T-helper 2 cell treated with Interferon-gamma antibody and Interleukin-4, amounts not matched to agents 100 ng/mL and 5 ng/mL, for 36 hours (primary cell): ENCODE measurements around the gene SPOCK1. TPM values are rescaled to one million over a fixed set of nuclear protein-coding genes. Genes with fewer than 3 reads are reported as not detected.

Source experiments
- intact Hi-C: fragments of 100-400 bp; cut with micrococcal nuclease; formaldehyde crosslinking; loops from one replicate; pipeline ENCODE4 v1.15.1; 2023
- total RNA-seq: library from RNA; stranded (reverse); gene quantifications from 2 replicates; pipeline ENCODE4 v1.2.3, GENCODE V29; 2022

SPOCK1 gene
- total RNA-seq, 1 donor from 2014 or later, result 0.16 TPM

DNA sequence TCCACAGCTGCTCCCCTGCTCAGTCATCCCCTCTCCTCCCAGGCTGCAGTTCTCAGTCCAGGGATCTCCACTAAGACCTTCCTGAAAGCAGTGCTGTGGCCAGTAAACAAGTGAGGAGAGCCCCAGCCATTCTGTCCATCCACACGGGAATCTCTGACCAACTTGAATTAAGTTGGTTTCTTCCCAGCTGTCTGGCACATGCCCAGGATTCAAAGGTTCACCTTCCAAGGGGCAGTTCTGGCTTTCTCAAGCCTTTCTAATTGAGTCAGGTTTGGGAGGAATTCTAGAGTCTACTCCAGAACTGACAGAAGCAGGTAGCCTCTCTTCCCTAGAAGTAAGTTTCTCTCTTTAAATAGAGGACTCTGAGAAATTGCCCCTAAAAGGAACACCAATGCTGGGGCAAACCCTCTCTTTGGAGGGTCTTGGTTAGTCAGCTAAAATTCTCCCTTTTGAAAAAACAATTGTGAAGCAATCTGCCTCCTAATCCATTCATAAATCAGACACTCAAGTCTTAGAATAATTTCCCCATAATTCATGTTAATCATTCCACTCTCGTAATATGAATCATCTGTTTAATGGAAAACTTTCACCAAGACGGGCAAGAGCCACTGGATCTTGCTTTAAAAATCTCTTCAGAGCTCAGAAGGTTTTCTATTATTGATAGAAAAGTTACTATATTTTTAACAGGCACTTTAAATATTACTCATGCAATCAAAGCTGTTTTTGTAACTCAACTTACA lies 133.8 kb downstream of the SPOCK1 start:
- intact Hi-C loops, result no loop called here

DNA sequence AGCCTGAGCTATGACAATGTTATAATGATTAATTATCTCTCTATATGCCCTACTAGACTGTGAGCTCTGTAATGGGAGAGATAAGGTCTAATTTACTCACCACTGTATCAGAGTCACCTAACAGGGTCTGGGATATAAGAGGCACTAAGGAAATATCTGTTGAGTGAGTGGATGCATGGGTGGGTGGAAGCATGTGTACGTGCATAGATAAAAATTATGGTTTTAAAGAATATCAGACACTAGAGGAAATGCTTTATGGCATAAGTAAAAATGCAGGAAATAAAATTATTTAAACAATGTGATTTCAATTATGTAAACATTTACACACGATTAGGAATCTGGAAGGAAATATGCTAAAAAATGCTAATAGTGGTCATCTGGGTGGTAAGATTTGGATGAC lies 137.8 kb downstream of the SPOCK1 start:
- intact Hi-C loops, result no loop called here

DNA sequence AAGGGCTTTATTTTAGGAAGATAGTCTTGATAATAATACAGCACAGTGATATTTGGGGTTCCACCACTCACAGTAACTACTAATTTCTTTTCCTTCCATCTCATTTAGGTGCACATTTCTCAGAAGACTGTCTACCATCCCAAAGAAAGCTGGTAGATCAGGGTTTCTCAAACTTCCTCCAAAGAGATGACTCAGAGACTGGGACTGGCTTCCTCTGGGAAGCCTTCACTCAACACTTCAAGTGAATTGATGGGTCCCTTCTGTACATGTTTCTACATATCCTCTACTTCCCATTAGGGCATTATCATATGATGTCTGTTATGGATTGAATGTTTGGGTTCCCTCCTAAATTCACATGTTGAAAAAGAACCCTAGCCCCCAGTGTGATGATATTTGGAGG lies 138.5 kb downstream of the SPOCK1 start:
- intact Hi-C loops, result no loop called here

DNA sequence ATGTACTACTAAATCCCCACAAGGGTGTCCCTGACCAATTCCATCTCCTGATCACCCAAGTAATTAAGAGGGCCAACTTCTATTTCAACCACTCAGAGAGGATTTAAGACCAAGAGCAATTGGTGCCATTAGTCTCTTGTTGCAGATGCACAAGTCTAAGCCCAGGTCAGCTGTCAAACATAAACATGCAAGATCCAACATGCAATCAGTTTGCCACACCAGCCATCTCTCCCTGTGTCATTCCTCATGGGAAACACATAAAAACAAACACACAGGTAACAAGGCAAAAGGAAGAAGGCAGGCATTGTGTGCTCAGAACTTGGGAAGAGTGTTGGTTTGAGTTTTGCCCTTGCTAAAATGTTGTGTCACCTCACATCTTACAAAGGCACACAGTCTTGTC lies 139.2 kb downstream of the SPOCK1 start:
- intact Hi-C loops, result no loop called here

DNA sequence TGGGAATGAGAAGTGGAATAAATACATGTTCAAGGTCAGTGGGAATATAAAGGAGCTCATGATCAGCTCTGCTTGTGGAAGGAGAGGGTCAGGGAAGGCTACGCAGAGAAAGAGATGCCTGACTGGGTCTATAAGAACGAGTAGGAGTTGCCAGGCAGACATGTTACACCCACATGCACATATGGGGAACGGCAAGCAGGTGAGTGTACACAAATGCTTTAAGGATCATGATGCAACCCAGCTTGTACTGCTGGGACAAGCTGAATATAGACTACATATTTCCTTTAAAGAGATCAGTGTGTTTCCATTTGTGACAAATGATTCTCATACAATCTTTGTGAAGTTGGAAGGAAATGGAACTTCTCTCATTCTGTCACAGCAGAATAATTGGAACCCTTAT lies 141.7 kb downstream of the SPOCK1 start:
- intact Hi-C loops, result no loop called here

DNA sequence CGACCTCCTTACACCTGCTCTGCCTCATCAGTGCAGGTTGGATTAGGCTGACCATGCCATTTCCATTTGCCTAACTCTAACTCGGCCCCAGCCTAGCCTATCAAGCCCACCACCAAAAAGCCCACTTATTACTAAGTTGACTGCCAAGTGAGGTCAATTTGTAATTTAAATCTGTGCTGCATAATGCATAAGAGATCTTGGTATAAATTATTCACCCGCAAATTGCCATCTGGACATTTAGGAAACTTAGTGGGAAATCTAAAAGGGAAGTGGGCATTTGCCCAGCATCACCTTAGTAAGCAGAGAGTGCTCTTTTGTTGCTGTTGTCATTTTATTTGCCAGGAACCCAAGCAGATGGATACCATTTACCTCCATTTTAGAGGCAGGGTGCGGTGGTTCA lies 143.0 kb downstream of the SPOCK1 start:
- intact Hi-C loops, result no loop called here

DNA sequence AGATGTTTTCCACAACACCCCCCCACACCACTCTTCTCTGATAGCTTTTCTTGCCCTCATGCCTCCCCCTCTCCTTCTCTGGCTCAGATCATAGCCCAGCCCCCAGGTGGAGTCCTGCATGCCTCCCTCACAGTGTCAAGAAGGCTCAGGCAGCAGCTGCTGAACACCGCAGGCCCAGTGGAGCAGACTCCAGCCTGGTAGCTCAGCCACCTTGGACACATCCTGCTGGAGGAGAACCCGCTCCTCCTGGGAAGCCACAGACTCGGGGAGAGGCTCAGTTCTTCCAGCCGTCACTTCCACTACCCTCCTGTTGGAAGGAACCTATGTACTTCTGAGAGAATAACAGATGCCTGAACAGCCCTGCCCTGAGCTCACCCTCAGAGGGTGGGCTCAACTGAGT lies 143.4 kb downstream of the SPOCK1 start:
- intact Hi-C loops, result no loop called here

DNA sequence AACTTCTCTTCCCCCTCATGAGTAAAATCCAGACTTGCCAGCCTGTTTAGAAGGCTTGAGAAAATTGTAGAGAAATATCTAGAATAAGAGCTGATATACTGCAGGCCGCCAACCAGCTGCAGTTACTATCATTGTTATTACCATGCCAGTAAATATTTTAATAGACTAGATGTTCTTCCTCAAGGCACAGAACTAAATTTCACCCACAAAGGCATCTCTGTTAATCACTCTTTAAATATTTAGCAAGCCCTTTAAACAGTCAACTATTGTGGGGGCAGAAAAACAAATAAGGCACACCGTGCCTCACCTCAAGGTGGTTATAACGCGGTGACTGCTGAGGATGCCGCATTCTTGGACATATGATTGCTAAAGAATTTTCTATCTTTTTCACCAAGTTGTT lies 147.0 kb downstream of the SPOCK1 start:
- intact Hi-C loops, result no loop called here

DNA sequence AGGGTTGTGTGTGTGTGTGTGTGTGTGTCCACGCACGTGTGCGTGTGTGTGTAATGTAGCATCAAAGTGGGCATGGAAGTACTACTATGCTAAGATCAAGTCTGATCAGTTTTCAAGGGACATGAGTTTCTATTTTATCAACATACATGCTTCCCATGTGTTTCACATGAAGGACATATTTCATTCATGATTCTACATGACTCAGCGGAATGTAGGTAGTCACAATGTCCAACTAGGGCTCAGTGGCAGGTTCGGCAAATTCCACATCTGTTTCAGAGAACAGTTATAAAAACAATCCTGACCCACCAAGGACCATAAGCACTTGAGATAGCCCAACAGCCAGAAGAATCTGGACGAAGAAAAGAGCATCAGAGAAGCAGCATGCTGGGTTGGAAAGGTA lies 148.3 kb downstream of the SPOCK1 start:
- intact Hi-C loops, result no loop called here

DNA sequence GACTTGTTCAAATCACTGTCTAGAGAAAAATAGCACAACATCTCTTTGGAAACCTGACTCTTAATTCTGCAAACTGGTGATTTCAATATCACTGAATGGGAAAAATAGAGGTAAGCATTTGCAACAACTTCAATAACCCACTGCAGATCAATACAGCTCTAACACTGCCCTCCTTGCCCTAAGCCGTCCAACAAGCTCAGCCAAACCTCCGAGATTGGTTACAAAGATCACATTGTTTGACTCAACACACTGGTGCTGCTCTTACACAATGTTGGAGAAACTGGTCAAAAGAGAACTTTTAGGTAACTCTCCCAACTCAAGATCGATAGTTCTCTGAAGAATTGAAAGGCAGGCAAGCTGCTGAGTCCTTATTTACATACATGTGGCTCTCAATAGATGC lies 150.4 kb downstream of the SPOCK1 start:
- intact Hi-C loops, result no loop called here

DNA sequence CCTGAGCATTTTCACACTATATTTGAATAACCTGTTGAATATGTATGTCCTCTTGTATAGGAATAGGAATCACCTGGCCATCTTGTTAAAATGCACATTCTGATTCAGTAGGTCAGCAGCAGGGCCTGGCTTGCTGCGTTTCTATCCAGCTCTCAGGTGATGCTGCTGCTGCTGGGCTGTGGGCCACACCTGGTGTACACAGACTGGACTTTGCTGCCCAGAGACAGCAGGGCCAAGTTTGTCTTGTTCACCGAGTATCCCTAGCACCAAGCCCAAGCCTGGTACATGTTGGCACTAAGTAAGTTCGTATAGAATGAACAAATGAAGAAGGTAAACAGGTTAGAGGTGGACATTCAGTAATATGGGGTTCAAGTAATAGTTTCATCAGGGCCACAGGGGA lies 151.3 kb downstream of the SPOCK1 start:
- intact Hi-C loops, result no loop called here

DNA sequence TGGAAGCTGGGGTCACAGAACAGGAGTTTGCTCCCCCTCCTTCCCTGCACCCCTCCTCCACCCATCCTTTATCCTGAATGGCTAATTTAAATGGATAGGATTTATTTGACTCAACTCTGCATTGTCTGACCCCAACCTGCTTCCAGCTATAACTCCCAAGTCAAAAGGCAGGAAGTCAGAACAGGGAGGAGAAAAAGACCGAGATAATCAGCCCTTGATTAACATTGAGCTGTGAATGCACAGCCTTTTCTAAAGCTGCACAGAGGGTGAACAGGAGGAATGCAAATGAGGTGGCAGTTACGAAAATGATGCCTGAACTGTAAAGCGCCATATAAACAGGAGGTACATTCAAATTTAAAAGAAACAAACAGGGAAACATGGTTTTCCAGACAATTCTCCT lies 152.8 kb downstream of the SPOCK1 start:
- intact Hi-C loops, result no loop called here

DNA sequence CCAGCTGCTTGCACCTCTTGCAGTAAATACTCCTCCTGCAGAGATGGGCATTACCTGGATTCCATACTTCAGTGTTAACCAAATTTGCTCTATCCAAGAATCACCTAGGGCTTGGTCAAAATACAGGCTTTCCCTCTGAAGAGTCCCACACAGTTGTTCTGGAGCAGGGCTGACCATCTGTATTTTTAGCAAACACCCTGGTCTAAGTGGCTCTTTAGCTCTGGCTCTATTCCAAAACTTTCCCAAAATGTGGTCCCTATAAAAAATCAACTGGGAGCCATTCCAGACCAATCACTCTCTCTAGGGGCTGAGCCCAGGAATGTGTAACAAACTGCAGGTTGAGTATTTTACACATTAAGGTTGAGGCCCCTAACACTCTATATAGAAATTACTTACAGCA lies 153.7 kb downstream of the SPOCK1 start:
- intact Hi-C loops, result no loop called here

DNA sequence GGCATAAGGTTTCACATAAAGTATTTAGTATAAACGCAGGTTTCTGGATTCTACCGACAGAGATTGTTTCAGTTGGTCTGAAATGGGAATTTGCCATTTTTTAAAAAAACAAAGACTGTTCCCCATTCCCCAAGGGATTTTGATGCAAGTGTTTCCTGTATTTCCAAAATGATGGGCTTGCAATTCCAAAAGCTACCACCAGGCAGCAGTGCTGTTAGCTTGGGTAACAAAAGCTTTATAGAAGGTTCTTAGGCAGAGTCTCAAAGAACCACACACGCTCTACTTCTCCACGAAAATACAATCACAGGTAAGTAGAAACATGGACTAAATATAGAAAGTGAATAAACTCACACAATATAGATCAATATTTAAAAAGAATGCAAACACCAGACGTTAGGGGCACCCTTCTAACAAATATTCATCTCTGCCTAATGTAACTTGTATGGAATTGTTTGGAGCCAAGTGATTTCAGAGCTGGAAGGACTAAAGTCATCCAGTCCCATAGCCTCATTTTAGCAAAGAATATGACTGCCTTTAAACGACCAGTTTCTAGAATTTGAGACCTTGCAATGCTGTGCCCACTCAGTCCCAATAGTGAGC lies 154.3 kb downstream of the SPOCK1 start:
- intact Hi-C loops, result loop anchor here (1.0 kb wide), 1 partner anchor 152 kb away; no protein-coding TSS in a partner anchor

DNA sequence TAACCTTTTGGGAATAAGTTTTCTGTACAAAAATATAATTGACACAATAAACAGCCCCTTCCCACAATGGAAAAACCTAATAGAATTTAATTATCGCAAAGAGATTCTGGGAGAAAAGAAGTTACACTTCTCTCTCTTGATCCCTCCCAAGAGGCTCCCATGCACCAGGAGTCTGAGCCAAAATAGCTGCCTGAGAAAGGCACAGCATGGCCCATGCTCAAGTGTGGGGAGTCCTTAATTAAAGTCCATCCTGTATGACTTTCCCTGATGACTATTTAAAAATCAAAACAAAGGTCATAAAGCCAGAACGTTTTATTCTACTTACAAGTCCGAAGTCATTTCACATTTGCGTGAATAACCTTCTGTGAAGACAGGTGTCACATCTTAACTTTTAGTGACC lies 155.1 kb downstream of the SPOCK1 start:
- intact Hi-C loops, result loop anchor here (1.0 kb wide), 1 partner anchor 153 kb away; no protein-coding TSS in a partner anchor

DNA sequence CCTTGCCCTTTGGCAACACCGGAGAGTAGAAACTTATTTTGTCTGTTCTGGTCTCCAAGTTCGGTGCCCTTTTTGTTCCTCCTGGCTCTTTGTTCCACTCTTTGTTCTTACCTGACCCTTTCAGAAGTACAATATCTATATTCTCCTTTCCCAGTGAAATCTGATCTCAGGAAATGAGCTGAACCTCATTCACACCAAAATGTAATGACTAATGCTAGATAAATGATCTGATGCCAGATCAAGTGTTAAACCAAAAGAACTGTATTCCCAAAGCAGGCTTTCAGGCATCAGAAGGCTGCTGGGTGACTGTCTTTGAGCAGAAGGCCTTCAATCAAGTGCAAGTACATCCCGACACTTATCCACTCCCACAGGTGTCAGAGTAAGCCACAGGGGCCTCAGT lies 156.4 kb downstream of the SPOCK1 start:
- intact Hi-C loops, result no loop called here

DNA sequence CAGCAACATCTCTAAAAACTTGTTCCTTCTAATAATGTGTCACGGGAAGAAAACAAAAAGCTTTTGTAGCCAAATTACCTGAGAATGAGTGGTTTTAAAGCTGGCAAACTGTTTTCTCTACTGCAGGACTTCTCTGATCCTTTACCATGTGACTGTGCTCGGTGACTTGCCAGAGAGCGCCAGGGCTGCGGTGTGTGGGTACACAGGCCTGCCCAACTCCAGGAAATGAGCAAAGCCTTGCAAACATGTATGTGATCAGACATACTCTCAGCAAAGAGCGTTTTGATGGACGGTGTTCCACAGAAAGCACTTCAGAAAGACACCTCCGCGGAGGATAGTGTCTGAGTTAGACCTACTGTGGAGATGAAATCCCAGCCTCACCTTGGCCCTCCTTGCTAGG lies 157.3 kb downstream of the SPOCK1 start:
- intact Hi-C loops, result no loop called here

DNA sequence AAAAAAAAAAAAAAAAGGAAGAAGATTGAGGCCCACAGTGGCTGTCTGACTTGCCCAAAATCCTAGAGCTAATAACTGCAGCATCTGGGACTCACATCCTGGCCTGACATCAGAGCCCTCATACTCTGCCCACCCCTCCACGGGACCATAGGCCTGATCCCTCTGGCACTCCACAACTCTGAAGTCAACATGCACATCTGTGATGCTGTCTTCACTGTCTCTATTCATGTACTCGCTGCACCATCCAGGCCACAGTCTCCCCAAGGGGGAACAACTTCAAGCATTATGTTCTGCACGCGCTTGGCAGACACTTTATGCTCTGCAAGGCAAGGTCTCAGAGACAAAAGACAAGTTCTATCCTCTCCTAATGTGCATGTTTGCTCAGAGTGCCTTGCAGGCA lies 158.2 kb downstream of the SPOCK1 start:
- intact Hi-C loops, result no loop called here

DNA sequence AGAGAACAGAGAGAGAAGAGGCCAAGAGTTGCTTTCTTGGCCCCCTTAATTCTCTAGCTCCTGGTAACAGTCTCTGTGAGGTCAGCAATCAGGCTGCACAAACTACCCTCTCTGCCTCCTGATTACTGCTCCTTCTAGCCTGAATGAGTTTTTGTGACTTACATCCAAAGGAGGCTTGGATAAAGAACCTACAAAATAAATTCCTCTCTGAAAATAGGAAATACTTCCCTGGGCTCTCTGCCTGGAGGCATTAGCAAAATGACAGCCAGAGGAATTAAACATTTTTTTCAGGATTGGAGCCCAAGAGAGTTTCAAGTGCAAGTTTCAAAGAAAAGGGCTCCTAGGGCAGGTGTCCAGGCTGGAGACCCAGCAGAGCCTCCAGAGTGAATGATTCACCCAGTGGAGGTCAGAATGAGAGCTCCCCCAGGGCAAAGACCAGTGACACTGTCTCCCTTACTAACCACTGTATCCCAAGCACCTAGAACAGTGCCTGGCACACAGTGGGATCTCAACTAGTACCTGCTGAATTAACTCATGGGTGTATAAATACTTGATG lies 162.5 kb downstream of the SPOCK1 start:
- intact Hi-C loops, result no loop called here

DNA sequence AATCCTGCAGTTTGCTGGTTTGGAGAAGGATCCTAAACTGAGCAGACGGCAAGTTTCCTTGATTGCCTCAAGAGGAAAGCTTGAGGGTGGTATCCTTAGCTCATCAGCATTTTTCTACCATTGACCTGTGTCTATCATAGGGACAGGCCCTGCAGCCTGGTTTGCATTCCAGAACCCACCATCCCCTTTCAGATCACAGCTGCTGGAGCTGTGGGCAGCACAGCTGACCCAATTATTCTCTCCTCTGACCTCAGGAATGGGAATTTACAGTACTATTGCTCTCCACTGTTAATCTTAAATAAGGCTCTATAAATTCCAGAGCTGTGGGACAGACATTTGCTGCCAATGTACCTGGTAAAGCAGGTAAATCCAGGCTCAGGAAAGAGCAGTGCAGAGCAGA lies 163.0 kb downstream of the SPOCK1 start:
- intact Hi-C loops, result no loop called here

DNA sequence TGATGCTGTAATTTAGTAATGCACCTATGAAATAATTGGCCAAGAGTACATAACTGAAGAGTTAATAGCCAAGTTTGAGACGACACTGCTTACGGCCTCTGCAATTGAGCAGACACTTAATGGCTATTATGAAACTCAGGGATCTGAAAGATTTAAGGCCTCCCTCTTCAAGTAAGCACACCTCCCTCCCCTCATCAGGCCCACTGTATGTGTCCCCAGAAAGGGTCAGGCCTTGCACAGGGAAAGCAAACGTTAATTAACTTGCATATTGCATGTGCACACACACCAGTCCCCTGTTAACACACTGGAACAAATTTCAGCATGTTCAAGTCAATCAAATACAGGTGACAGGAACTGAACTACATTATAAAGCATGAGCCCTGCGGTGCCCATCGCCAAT lies 163.6 kb downstream of the SPOCK1 start:
- intact Hi-C loops, result no loop called here

DNA sequence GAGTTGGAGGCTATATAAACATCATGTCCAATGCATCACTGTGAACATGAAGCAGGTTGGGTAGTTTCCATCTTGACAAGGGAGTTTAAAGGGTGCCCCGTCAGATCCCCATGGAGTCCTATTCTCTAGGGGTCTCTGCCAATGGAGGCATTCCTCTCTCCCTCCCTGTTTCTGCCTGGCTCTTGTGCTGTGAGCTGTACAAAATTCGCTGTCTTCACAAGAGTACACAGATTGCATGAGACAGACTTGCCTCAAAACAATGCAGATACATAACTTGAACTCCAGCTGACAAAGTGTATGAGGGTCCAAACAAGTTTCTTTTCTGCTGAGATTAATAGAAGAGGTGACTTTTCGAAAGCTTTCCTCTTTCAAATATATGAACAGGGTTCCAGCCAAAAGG lies 165.2 kb downstream of the SPOCK1 start:
- intact Hi-C loops, result no loop called here

DNA sequence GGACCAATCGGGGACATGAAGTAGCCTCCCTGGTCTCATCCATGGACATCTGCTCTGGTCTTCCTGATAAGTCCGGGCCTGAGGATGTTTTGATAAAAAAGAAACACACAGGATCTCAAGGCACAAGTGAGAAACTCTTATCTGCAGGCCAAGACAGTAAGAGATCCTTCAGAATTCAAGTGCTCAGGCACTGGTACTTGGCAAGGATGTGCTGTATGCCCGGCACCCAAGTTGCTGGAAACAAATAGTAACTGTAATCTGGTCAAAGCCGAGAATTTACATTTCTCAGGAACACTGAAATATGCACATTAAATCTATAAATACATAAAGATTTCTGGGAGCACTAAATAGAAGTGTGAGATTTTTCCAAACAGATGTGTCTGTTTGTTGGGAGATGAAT lies 165.7 kb downstream of the SPOCK1 start:
- intact Hi-C loops, result no loop called here
